Activated CD4-positive, CD25-positive, alpha-beta regulatory T cell treated with anti-CD3 and anti-CD28 coated beads, Interleukin-2, amount 50 U/mL, for 24 hours (primary cell): ENCODE measurements around the gene TMEM247.
"Not testable (repeated sequence)": the region's sequence is repeated elsewhere in the genome, so short reads cannot be mapped to it uniquely, and the experiment has no call there.

Experiments
- ATAC-seq, 2 donors: fragments of 150-1000 bp; cut with Tn5 transposase; one replicate each; pipeline ENCODE4 v1.10.0; 2021; ENCODE audit warnings: mild to moderate bottlenecking in 1 of 2, moderate library complexity in 1 of 2

The TMEM247 gene

DNA sequence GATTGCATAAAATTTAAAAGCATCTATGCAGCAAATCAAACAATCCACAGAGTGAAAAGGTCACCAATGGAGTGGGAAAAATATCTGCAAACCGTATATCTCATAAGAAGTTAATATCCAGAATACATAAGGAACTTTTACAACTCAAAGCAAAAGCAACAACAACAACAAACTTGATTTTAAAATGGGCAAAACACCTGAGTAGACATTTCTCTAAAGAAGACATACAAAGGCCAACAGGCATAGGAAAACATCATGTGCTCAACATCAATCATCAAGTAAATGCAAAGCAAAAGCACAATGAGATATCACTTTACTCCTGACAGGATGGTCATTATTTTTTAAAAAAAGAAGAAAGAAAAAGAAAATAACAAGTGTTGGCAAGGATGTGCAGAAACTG, 38.1 kb downstream of the TMEM247 start:
- no peak for ATAC-seq

- no peak for ATAC-seq
Observed at GRCh38 chr2:46518861-46519260, 39.5 kb downstream of the TMEM247 start.

DNA sequence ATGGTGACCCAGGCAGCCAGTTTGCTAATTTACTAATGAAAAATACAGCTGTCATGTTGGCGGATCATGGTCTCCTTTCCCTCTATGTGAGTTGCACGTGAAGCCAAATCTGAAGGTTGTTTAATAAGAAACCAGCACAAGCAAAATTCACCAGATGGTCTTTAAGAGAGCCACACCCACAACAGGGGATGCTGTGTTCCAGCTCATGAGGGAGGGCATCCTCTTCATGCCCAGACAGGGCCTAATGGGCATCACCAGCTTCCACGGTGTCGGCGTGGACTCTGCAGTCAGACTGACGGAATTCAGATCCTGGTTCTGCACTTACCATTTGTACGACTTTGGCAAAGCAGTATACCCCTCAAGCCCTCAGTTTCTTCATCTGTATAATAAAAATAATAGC, 39.9 kb downstream of the TMEM247 start:
- ATAC-seq = no peak

- no peak for ATAC-seq
Observed at GRCh38 chr2:46520130-46520711, 40.9 kb downstream of the TMEM247 start.

- peak in 1 of 2 donors; percentile 28 for ATAC-seq
Observed at GRCh38 chr2:46521215-46521683, 41.9 kb downstream of the TMEM247 start.

DNA sequence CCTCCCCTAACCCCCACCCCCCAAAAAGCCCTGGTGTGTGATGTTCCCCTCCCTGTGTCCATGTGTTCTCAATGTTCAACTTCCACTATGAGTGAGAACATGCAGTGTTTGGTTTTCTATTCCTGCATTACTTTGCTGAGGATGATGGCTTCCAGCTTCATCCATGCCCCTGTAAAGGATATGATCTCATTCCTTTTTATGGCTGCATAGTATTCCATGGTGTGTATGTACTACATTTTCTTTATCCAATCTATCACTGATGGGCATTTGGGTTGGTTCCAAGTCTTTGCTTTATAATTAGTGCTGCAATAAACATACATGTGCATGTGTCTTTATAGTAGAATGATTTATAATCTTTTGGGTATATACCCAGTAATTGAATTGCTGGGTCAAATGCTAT, 43.0 kb downstream of the TMEM247 start:
- ATAC-seq = not testable (repeated sequence)

DNA sequence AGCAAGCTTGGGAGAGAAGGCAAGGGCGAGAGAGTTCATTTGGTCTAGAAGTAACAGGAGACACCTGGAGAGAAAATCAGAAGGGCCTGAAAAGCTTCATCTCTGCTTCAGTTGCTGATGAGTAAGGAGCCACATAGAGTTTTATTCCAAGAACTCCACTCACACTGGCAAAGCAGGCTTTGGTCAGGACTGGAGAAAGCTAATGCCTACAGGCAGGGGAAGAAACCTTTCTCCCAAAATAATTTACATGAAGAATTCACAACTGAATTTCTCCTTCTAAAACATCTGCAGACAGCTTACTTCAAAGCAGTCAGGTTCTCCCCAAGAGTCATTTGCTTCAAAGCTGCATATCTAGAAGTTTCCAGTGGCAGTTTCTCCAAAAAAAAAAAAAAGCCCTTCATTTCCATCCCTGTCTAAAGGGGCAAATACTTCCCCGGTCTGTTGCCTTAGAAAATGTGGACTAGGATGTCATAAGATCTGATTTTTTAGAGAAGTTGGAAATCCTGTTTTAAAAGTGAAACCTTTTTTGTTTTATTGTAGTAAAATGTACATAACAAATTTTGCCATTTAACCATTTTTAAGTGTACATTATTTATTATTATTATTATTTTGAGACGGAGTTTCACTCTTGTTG, 46.3 kb downstream of the TMEM247 start:
- no peak for ATAC-seq

- ATAC-seq = no peak
Observed at GRCh38 chr2:46528880-46529279, 49.5 kb downstream of the TMEM247 start.

- no peak for ATAC-seq
Observed at GRCh38 chr2:46530639-46531038, 51.3 kb downstream of the TMEM247 start.

DNA sequence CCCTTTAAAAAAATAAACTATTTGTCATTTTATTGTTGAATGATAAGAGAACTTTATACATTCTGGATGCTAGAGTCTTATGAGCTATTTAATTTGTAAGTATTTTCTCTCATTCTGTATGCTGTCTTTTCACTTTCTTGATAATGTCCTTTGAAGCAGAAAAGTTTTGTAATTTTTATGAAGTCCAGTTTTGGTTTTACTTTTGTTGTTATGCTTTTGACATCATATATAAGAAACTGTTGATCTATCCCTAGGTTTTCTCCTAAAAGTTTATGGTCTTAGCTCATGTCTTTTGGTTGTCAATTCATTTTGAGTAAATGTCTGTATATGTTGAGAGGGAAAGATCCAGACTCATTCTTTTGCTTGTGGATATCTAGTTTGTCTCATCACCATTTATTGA, 52.5 kb downstream of the TMEM247 start:
- ATAC-seq = no peak
